ENCODE measurements around the gene KIAA1671. TPM values are rescaled to one million over a fixed set of nuclear protein-coding genes. Genes with fewer than 3 reads are reported as not detected.

KIAA1671 gene
- total RNA-seq, 1 donor from 2014 or later, result 17.3 TPM

DNA sequence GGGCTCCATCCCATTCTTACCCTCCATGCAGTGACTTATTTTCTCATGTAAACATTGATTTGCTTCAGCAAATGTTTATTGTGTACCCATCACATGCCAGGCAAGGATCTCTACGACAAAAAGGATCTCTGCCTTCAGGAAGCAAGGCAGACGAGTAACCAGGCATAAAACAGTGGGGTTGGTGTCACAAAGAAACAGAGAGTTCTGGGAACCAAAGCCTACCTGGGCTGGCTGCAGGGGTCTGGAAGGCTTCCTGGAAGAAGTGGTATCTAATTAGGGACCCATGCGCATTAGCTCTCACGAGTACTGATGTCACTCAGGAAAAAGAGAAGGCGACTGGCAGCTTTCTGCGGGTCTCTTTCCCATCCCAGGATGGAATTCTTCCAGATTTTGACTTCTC, 44.5 kb downstream of the KIAA1671 start:
- Mint-ChIP-seq H3K4me3 (peak overlapping the region; percentile 68), H3K36me3 (no peaks in the 10 kb centered on the region), H3K27me3 (ENCODE audit: insufficient read depth, low read depth) (peaks cover 5% of the 10 kb centered on the region), H3K27ac (peak overlapping the region; percentile 8), H3K4me1 (peaks cover 33% of the 10 kb centered on the region), H3K9me3 (no peaks in the 10 kb centered on the region)
- TF ChIP-seq EZH2 (IDR thresholded peaks at IDR 0.05) (no peak), EZH2phosphoT487 (IDR thresholded peaks at IDR 0.05) (no peak)
- TF ChIP-seq, protein P1, sequence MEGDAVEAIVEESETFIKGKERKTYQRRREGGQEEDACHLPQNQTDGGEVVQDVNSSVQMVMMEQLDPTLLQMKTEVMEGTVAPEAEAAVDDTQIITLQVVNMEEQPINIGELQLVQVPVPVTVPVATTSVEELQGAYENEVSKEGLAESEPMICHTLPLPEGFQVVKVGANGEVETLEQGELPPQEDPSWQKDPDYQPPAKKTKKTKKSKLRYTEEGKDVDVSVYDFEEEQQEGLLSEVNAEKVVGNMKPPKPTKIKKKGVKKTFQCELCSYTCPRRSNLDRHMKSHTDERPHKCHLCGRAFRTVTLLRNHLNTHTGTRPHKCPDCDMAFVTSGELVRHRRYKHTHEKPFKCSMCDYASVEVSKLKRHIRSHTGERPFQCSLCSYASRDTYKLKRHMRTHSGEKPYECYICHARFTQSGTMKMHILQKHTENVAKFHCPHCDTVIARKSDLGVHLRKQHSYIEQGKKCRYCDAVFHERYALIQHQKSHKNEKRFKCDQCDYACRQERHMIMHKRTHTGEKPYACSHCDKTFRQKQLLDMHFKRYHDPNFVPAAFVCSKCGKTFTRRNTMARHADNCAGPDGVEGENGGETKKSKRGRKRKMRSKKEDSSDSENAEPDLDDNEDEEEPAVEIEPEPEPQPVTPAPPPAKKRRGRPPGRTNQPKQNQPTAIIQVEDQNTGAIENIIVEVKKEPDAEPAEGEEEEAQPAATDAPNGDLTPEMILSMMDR (IDR thresholded peaks at IDR 0.05), result no peak
- H3K4me3 ChIP-seq, result peak overlapping the region; percentile 13
- H4K20me1 ChIP-seq (ENCODE audit: low read depth), result peaks cover 37% of the 10 kb centered on the region
- no peak overlapping the region for H2AFZ ChIP-seq (replicated peaks)
- peaks cover 35% of the 10 kb centered on the region for H3K4me1 ChIP-seq
- H3F3A ChIP-seq (ENCODE audit: low read depth), result peaks cover 29% of the 10 kb centered on the region
- H3K27ac ChIP-seq, result peak overlapping the region; percentile 22
- DNase-seq (ENCODE audit: low spot score), result no peak
- no peaks in the 10 kb centered on the region for H3K36me3 ChIP-seq
- H3K9ac ChIP-seq, result no peak overlapping the region
- H3K79me2 ChIP-seq (ENCODE audit: low read depth), result peaks cover 68% of the 10 kb centered on the region
- H3K4me2 ChIP-seq, result peak overlapping the region; percentile 43
- H3K27me3 ChIP-seq, result no peaks in the 10 kb centered on the region
- H3K9me3 ChIP-seq (ENCODE audit: low read depth), result no peaks in the 10 kb centered on the region

DNA sequence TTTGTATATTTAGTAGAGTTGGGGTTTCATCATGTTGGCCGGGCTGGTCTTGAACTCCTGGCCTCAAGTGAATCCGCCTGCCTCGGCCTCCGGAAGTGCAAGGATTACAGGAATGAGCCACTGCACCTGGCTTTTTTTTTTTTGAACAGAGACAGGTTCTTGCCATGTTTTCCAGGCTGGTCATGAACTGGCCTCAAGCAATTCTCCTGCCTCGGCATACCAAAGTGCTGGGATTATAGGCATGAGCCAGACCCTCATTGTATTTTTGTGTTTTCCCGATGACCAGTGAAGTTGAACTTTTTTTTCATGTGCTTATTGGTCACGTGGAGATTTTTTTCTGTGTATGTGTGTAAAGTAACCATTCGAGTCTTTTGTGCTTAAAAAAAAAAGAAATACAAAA, 48.2 kb downstream of the KIAA1671 start:
- Mint-ChIP-seq H3K9me3 (no peaks in the 10 kb centered on the region), H3K4me1 (peaks cover 30% of the 10 kb centered on the region), H3K4me3 (no peak overlapping the region), H3K27ac (no peak overlapping the region), H3K36me3 (no peaks in the 10 kb centered on the region), H3K27me3 (ENCODE audit: insufficient read depth, low read depth) (peaks cover 5% of the 10 kb centered on the region)
- H4K20me1 ChIP-seq (ENCODE audit: low read depth), result peaks cover 26% of the 10 kb centered on the region
- H3K9ac ChIP-seq, result no peak overlapping the region
- peaks cover 36% of the 10 kb centered on the region for H3K4me1 ChIP-seq
- no peaks in the 10 kb centered on the region for H3K27me3 ChIP-seq
- TF ChIP-seq EZH2 (IDR thresholded peaks at IDR 0.05), result no peak
- TF ChIP-seq, protein P1 (IDR thresholded peaks at IDR 0.05), result no peak
- no peak for TF ChIP-seq EZH2phosphoT487 (IDR thresholded peaks at IDR 0.05)
- no peak overlapping the region for H3K4me2 ChIP-seq
- DNase-seq (ENCODE audit: low spot score), result no peak
- H3K36me3 ChIP-seq, result no peaks in the 10 kb centered on the region
- H3K27ac ChIP-seq, result no peak overlapping the region
- no peak overlapping the region for H3K4me3 ChIP-seq
- H2AFZ ChIP-seq (replicated peaks), result no peak overlapping the region
- H3K9me3 ChIP-seq (ENCODE audit: low read depth), result no peaks in the 10 kb centered on the region
- peaks cover 15% of the 10 kb centered on the region for H3F3A ChIP-seq (ENCODE audit: low read depth)
- H3K79me2 ChIP-seq (ENCODE audit: low read depth), result peaks cover 78% of the 10 kb centered on the region

- H3K27me3 ChIP-seq, result no peaks in the 10 kb centered on the region
- H3K4me1 ChIP-seq, result peaks cover 27% of the 10 kb centered on the region
- H3K79me2 ChIP-seq (ENCODE audit: low read depth), result peaks cover 72% of the 10 kb centered on the region
- no peak for TF ChIP-seq EZH2phosphoT487 (IDR thresholded peaks at IDR 0.05)
- no peak for TF ChIP-seq EZH2 (IDR thresholded peaks at IDR 0.05)
- TF ChIP-seq, protein P1 (IDR thresholded peaks at IDR 0.05), result no peak
- H3K4me1 Mint-ChIP-seq, result peaks cover 22% of the 10 kb centered on the region
- H3K27ac Mint-ChIP-seq, result peak overlapping the region; percentile 44
- H4K20me1 ChIP-seq (ENCODE audit: low read depth), result peaks cover 32% of the 10 kb centered on the region
- no peak overlapping the region for H3K4me2 ChIP-seq
- H3K4me3 ChIP-seq, result no peak overlapping the region
- no peak for DNase-seq (ENCODE audit: low spot score)
- H3K27ac ChIP-seq, result peak overlapping the region; percentile 38
- no peak overlapping the region for H3K4me3 Mint-ChIP-seq
- H3K36me3 Mint-ChIP-seq, result no peaks in the 10 kb centered on the region
- H2AFZ ChIP-seq (replicated peaks), result no peak overlapping the region
- H3F3A ChIP-seq (ENCODE audit: low read depth), result peaks cover 5% of the 10 kb centered on the region
- H3K36me3 ChIP-seq, result no peaks in the 10 kb centered on the region
- peaks cover 2% of the 10 kb centered on the region for H3K27me3 Mint-ChIP-seq (ENCODE audit: insufficient read depth, low read depth)
- H3K9ac ChIP-seq, result no peak overlapping the region
- no peaks in the 10 kb centered on the region for H3K9me3 ChIP-seq (ENCODE audit: low read depth)
- H3K9me3 Mint-ChIP-seq, result no peaks in the 10 kb centered on the region
Observed at GRCh38 chr22:25002241-25002985, 49.9 kb downstream of the KIAA1671 start.
